ENCODE measurements around the gene SNAPC5.

The SNAPC5 gene

GRCh38 chr15:66459818-66460615 is 37.5 kb downstream of the SNAPC5 start:
- no peak for TF ChIP-seq CTCF (IDR thresholded peaks at IDR 0.05; ENCODE audit: control insufficient read depth, insufficient read depth, low read depth, low read length, missing control alignments)
- no peak for DNase-seq (ENCODE audit: low read depth)
- no peak overlapping the region for H3K4me3 ChIP-seq (ENCODE audit: control insufficient read depth, low read depth, low read length)

- no peak for TF ChIP-seq CTCF (IDR thresholded peaks at IDR 0.05; ENCODE audit: control insufficient read depth, insufficient read depth, low read depth, low read length, missing control alignments)
- no peak for DNase-seq (ENCODE audit: low read depth)
- no peak overlapping the region for H3K4me3 ChIP-seq (ENCODE audit: control insufficient read depth, low read depth, low read length)
These were observed 41.4 kb downstream of the SNAPC5 start for GRCh38 chr15:66456211-66456610.

- DNase-seq (ENCODE audit: low read depth), result no peak
- no peak for TF ChIP-seq CTCF (IDR thresholded peaks at IDR 0.05; ENCODE audit: control insufficient read depth, insufficient read depth, low read depth, low read length, missing control alignments)
- H3K4me3 ChIP-seq (ENCODE audit: control insufficient read depth, low read depth, low read length), result no peak overlapping the region
These were observed 43.4 kb downstream of the SNAPC5 start for GRCh38 chr15:66454143-66454542.

- no peak for TF ChIP-seq CTCF (IDR thresholded peaks at IDR 0.05; ENCODE audit: control insufficient read depth, insufficient read depth, low read depth, low read length, missing control alignments)
- DNase-seq (ENCODE audit: low read depth), result no peak
- H3K4me3 ChIP-seq (ENCODE audit: control insufficient read depth, low read depth, low read length), result no peak overlapping the region
These were observed 44.5 kb downstream of the SNAPC5 start for GRCh38 chr15:66452971-66453580.

- TF ChIP-seq CTCF (IDR thresholded peaks at IDR 0.05; ENCODE audit: control insufficient read depth, insufficient read depth, low read depth, low read length, missing control alignments), result no peak
- DNase-seq (ENCODE audit: low read depth), result no peak
- no peak overlapping the region for H3K4me3 ChIP-seq (ENCODE audit: control insufficient read depth, low read depth, low read length)
These were observed 45.1 kb downstream of the SNAPC5 start for GRCh38 chr15:66452420-66452819.

Data from AG09309 (cell line).